Omental fat pad (tissue), 4 donors: ENCODE results near the gene KLHL35. TPM values are rescaled to one million over a fixed set of nuclear protein-coding genes. Genes with fewer than 3 reads are reported as not detected.
A peak's percentile ranks its signal among the peaks of the same experiment; 100 is the strongest.
"Not testable (repeated sequence)": the region's sequence is repeated elsewhere in the genome, so short reads cannot be mapped to it uniquely, and the experiment has no call there.

Experiments used
- ATAC-seq: fragments of 150-250 bp; one replicate; pipeline ENCODE4 v1.9.1; 2016; ENCODE audit warnings: mild to moderate bottlenecking, moderate library complexity; ENCODE audit not compliant: low FRiP score
- DNase-seq: peaks from one replicate; pipeline ENCODE4 v3.0.0-alpha.2; 2019; ENCODE audit warnings: low spot score
- CTCF ChIP-seq, 3 donors: fragments of 450-650 bp; IDR thresholded peaks; one replicate each; pipeline ENCODE4 v1.5.1; 2016 to 2017; ENCODE audit warnings: antibody characterized with exemption in 3 of 3, mild to moderate bottlenecking in 3 of 3, moderate library complexity in 2 of 3
- total RNA-seq, 4 donors: library from RNA; depleted of rRNA; stranded (reverse); fragments of >200 nt; gene quantifications; one replicate each; pipeline ENCODE4 v1.1.0, GENCODE V29; 2016

KLHL35 gene
- total RNA-seq, 4 donors from 2014 or later: 1.3 to 2.4 (median 1.8) TPM; not detected in 1

- DNase-seq (no peak), ATAC-seq (peak; percentile 38)
- TF ChIP-seq CTCF (IDR thresholded peaks at IDR 0.05): no peak
Observed at GRCh38 chr11:75422248-75423231, 10.5 kb downstream of the KLHL35 start.

GRCh38 chr11:75421902-75422247 lies 11.1 kb downstream of the KLHL35 start:
- no peak for TF ChIP-seq CTCF (IDR thresholded peaks at IDR 0.05)
- ATAC-seq: no peak
- DNase-seq: no peak

GRCh38 chr11:75421035-75421602 lies 11.9 kb downstream of the KLHL35 start:
- DNase-seq: no peak
- no peak for TF ChIP-seq CTCF (IDR thresholded peaks at IDR 0.05)
- no peak for ATAC-seq

- ATAC-seq (no peak), DNase-seq (no peak)
- TF ChIP-seq CTCF (IDR thresholded peaks at IDR 0.05): no peak
Observed at GRCh38 chr11:75420224-75421034, 12.6 kb downstream of the KLHL35 start.

GRCh38 chr11:75413864-75414263 lies 19.1 kb downstream of the KLHL35 start:
- TF ChIP-seq CTCF (IDR thresholded peaks at IDR 0.05): no peak
- DNase-seq (no peak), ATAC-seq (no peak)

- DNase-seq, ATAC-seq: not testable (repeated sequence)
Observed at GRCh38 chr11:75413146-75413545, 19.9 kb downstream of the KLHL35 start.

GRCh38 chr11:75409971-75410370 lies 23.0 kb downstream of the KLHL35 start:
- ATAC-seq, DNase-seq: not testable (repeated sequence)
